ENCODE results near the gene POLR2C. TPM values are rescaled to one million over a fixed set of nuclear protein-coding genes. Genes with fewer than 3 reads are reported as not detected.

Gene POLR2C
- total and polyA plus RNA-seq, 2 of the 13 experiments (the other 11 are each of a cell fraction or from before 2014, with no cell fraction given) = 104 to 216 TPM

DNA sequence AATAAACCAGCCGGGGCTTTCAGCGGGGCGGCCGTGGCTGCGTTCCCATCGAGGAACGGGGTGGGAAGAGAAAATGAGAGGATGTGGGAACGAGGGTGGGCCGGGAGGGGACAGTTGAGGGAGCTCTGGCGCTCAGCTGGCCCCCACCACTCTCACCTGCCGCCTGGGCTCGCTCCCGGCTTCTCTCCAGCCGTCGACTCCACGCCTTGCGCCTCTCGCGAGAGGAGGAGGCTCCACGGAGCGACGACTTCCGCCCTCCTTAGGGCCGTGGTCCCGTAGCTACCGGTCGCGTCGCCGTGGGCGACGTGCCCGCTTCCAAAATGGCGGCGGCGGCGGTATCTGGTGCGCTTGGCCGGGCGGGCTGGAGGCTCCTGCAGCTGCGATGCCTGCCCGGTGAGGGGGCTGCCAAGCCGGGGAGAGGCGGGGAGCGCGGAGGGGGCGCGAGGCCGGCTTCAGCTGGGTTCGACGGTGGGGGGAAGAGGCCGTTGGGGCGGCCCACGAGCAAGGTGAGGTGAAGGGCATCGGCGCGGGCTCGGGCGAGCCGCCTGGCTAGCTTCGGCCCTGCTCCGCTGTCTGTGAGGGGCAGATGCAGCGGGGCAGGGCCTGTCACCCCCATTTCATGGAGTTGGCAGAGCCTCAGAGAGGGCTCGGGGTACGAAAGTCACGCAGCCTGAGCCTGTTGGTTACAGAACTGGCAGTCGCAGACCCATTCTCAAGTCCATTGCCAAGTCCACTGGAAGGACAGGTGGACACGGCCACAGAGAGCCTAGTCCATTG lies 15.1 kb upstream of the POLR2C start, which contains the start of the genes CIAPIN1 and COQ9 (continued):
- TF ChIP-seq MLX (CRISPR knock-in tag; IDR thresholded peaks at IDR 0.05) = peak; percentile 64; the same call in 1 of the 2 replicates
- peak; percentile 14; the same call in 1 of the 2 replicates for TF ChIP-seq RCOR2 (CRISPR knock-in tag; IDR thresholded peaks at IDR 0.05)
- TF ChIP-seq CERS6 (CRISPR knock-in tag; IDR thresholded peaks at IDR 0.05) = 0 out of 2 replicates have a peak, but pooled peaks have one; percentile 59
- no peak for TF ChIP-seq MBNL3 (CRISPR knock-in tag; conservative IDR thresholded peaks at IDR 0.05)
- TF ChIP-seq NFRKB (IDR thresholded peaks at IDR 0.05) = peak; percentile 93
- TF ChIP-seq, protein P1, sequence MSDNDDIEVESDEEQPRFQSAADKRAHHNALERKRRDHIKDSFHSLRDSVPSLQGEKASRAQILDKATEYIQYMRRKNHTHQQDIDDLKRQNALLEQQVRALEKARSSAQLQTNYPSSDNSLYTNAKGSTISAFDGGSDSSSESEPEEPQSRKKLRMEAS (IDR thresholded peaks at IDR 0.05) = peak; percentile 94
- TF ChIP-seq HNRNPLL (IDR thresholded peaks at IDR 0.05; ENCODE audit: low read depth, low read length, poor library complexity, severe bottlenecking) = peak; percentile 72
- TF ChIP-seq ELF4 (CRISPR knock-in tag; IDR thresholded peaks at IDR 0.05; ENCODE audit: borderline replicate concordance) = 0 out of 2 replicates have a peak, but pooled peaks have one; percentile 75
- TF ChIP-seq ZNF318 (CRISPR knock-in tag; IDR thresholded peaks at IDR 0.05) = 0 out of 2 replicates have a peak, but pooled peaks have one; percentile 64
- TF ChIP-seq FOXK1 (CRISPR knock-in tag; IDR thresholded peaks at IDR 0.05; ENCODE audit: borderline replicate concordance, low read depth) = peak; percentile 89
- TF ChIP-seq ZNF296 (CRISPR knock-in tag; conservative IDR thresholded peaks at IDR 0.05) = peak; percentile 94
- TF ChIP-seq CAMTA2 (CRISPR knock-in tag; IDR thresholded peaks at IDR 0.05; ENCODE audit: borderline replicate concordance) = peak; percentile 89
- TF ChIP-seq CHD4 (IDR thresholded peaks at IDR 0.05; ENCODE audit: borderline replicate concordance, low read length) = no peak
- no peak for TF ChIP-seq ZNF674 (CRISPR knock-in tag; IDR thresholded peaks at IDR 0.05; ENCODE audit: low read depth)
